NCI-H2227 (cell line): ENCODE data around the gene SGMS1.
"Not testable (repeated sequence)": the region's sequence is repeated elsewhere in the genome, so short reads cannot be mapped to it uniquely, and the experiment has no call there.

ENCODE experiments used
- DNase-seq: peaks from one replicate; lab custom pipeline; 2025; ENCODE audit not compliant: unreplicated experiment; lab: John Stamatoyannopoulos, UW

SGMS1 gene

GRCh38 chr10:50623663-50624412 lies at the start of gene SGMS1:
Gene SGMS1 (minus strand): TSS chr10:50623956. CDS start chr10:50344114, 279,842 bp downstream.
- DNase-seq: peak; percentile 88

GRCh38 chr10:50672152-50672551 lies 48.4 kb upstream of the SGMS1 start:
- not testable (repeated sequence) for DNase-seq

- not testable (repeated sequence) for DNase-seq
Observed at GRCh38 chr10:50671645-50672044, 47.9 kb upstream of the SGMS1 start.

GRCh38 chr10:50669957-50670356 lies 46.2 kb upstream of the SGMS1 start:
- not testable (repeated sequence) for DNase-seq

- not testable (repeated sequence) for DNase-seq
Observed at GRCh38 chr10:50667353-50667752, 43.6 kb upstream of the SGMS1 start.

GRCh38 chr10:50662420-50662819 lies 38.7 kb upstream of the SGMS1 start:
- not testable (repeated sequence) for DNase-seq

- DNase-seq: not testable (repeated sequence)
Observed at GRCh38 chr10:50661563-50661962, 37.8 kb upstream of the SGMS1 start.

GRCh38 chr10:50659865-50660730 lies 36.3 kb upstream of the SGMS1 start:
- peak; percentile 80 for DNase-seq

- DNase-seq: not testable (repeated sequence)
Observed at GRCh38 chr10:50659016-50659864, 35.5 kb upstream of the SGMS1 start.

GRCh38 chr10:50658165-50658564 lies 34.4 kb upstream of the SGMS1 start:
- DNase-seq: no peak

GRCh38 chr10:50653758-50654157 lies 30.0 kb upstream of the SGMS1 start:
- DNase-seq: no peak

GRCh38 chr10:50653142-50653541 lies 29.4 kb upstream of the SGMS1 start:
- DNase-seq: peak; percentile 1

GRCh38 chr10:50651808-50652207 lies 28.1 kb upstream of the SGMS1 start:
- DNase-seq: no peak

GRCh38 chr10:50650481-50650880 lies 26.7 kb upstream of the SGMS1 start:
- DNase-seq: no peak

GRCh38 chr10:50648935-50649227 lies 25.1 kb upstream of the SGMS1 start:
- no peak for DNase-seq

- no peak for DNase-seq
Observed at GRCh38 chr10:50648089-50648934, 24.6 kb upstream of the SGMS1 start.

- not testable (repeated sequence) for DNase-seq
Observed at GRCh38 chr10:50647350-50647749, 23.6 kb upstream of the SGMS1 start.

- no peak for DNase-seq
Observed at GRCh38 chr10:50645236-50645635, 21.5 kb upstream of the SGMS1 start.

- no peak for DNase-seq
Observed at GRCh38 chr10:50641626-50642025, 17.9 kb upstream of the SGMS1 start.

GRCh38 chr10:50640238-50640637 lies 16.5 kb upstream of the SGMS1 start:
- DNase-seq: no peak
